ENCODE measurements around the gene SLC26A11. TPM values are rescaled to one million over a fixed set of nuclear protein-coding genes. Genes with fewer than 3 reads are reported as not detected.

The SLC26A11 gene
- total RNA-seq, 1 experiment from 2014 or later = 37.1 TPM

DNA sequence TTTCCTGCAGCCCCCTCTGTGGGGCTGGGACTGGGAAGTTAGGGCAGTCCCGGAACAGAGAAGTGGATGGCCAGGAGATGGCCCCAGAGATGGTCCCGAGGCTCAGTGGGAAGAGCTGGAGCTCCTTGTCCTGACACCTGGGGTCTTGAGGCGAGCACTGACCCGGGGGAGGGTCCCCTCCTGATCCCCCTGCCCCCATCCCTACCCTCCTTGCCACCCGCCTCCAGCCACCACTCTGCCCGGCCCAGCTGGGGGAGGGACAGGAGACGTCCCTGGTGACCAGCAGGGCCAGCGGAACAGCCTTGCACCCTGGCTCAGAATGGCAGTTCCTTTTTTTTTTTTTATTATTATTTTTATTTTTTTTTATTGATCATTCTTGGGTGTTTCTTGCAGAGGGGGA lies 26.5 kb downstream of the SLC26A11 start:
- H3K9me3 ChIP-seq = no peaks in the 10 kb centered on the region
- no peak for DNase-seq
- Mint-ChIP-seq H3K27ac (ENCODE audit: unreplicated experiment) (no peak overlapping the region), H3K27me3 (ENCODE audit: insufficient read depth, unreplicated experiment) (no peaks in the 10 kb centered on the region), H3K4me3 (ENCODE audit: unreplicated experiment) (no peak overlapping the region), H3K9me3 (ENCODE audit: unreplicated experiment) (no peaks in the 10 kb centered on the region), H3K4me1 (ENCODE audit: low read depth, unreplicated experiment) (no peaks in the 10 kb centered on the region), H3K36me3 (ENCODE audit: insufficient read depth, unreplicated experiment) (peaks cover 7% of the 10 kb centered on the region)
- CTCF ChIA-PET = no interaction called here
- TF ChIP-seq, protein P1, sequence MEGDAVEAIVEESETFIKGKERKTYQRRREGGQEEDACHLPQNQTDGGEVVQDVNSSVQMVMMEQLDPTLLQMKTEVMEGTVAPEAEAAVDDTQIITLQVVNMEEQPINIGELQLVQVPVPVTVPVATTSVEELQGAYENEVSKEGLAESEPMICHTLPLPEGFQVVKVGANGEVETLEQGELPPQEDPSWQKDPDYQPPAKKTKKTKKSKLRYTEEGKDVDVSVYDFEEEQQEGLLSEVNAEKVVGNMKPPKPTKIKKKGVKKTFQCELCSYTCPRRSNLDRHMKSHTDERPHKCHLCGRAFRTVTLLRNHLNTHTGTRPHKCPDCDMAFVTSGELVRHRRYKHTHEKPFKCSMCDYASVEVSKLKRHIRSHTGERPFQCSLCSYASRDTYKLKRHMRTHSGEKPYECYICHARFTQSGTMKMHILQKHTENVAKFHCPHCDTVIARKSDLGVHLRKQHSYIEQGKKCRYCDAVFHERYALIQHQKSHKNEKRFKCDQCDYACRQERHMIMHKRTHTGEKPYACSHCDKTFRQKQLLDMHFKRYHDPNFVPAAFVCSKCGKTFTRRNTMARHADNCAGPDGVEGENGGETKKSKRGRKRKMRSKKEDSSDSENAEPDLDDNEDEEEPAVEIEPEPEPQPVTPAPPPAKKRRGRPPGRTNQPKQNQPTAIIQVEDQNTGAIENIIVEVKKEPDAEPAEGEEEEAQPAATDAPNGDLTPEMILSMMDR (IDR thresholded peaks at IDR 0.05; ENCODE audit: insufficient read depth in 1 of 2, low read depth in 1 of 2, low read length in 1 of 2, severe bottlenecking in 1 of 2, unreplicated experiment in 1 of 2) = no peak
- no peaks in the 10 kb centered on the region for H3K27me3 ChIP-seq (replicated peaks; ENCODE audit: control insufficient read depth, insufficient read depth, low read length)
- no peak overlapping the region for H3K4me3 ChIP-seq (ENCODE audit: low read depth, low read length)
- intact Hi-C loops (cut with micrococcal nuclease; ENCODE audit: unreplicated experiment) = no loop called here
- H3K36me3 ChIP-seq (ENCODE audit: control insufficient read depth, insufficient read depth, low read length) = 0 out of 2 replicates have a peak, but pooled peaks cover 2% of the 10 kb centered on the region
- POLR2A ChIA-PET = no interaction called here
- H3K4me1 ChIP-seq = no peaks in the 10 kb centered on the region
- no TSS peak for BruUV-seq (replicated peaks)

DNA sequence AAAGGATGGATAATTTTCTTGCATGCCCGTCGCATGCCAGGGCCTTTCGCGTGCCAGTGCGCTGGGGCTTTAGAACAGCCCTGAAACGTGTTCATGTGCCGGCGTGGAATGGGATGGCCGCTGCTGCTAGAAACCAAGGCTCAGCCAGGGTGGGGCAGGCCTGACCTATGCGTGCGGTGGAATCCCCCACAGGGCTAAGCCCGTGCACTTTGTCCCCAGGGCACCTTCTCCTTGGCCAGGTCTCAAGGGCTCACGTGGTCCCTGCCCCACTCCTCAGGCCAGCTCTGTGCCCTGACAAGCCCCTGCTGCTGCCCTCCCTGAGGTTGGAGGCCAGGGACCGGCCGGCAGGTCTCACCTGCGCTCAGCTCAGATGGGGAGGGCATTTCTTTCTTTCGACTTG lies 27.3 kb downstream of the SLC26A11 start:
- Mint-ChIP-seq H3K27me3 (ENCODE audit: insufficient read depth, unreplicated experiment) (no peaks in the 10 kb centered on the region), H3K4me3 (ENCODE audit: unreplicated experiment) (no peak overlapping the region), H3K4me1 (ENCODE audit: low read depth, unreplicated experiment) (no peaks in the 10 kb centered on the region), H3K9me3 (ENCODE audit: unreplicated experiment) (no peaks in the 10 kb centered on the region), H3K27ac (ENCODE audit: unreplicated experiment) (no peak overlapping the region), H3K36me3 (ENCODE audit: insufficient read depth, unreplicated experiment) (peaks cover 7% of the 10 kb centered on the region)
- intact Hi-C loops (cut with micrococcal nuclease; ENCODE audit: unreplicated experiment) = no loop called here
- 0 out of 2 replicates have a peak, but pooled peaks cover 2% of the 10 kb centered on the region for H3K36me3 ChIP-seq (ENCODE audit: control insufficient read depth, insufficient read depth, low read length)
- no peak overlapping the region for H3K4me3 ChIP-seq (ENCODE audit: low read depth, low read length)
- BruUV-seq (replicated peaks) = no TSS peak
- no peak for DNase-seq
- ChIA-PET CTCF (interaction anchor here (0.6 kb wide), 1 partner anchor 16 kb away, joined by 6 read pairs; no protein-coding TSS in a partner anchor), POLR2A (no interaction called here)
- H3K9me3 ChIP-seq = no peaks in the 10 kb centered on the region
- no peaks in the 10 kb centered on the region for H3K4me1 ChIP-seq
- TF ChIP-seq, protein P1 (IDR thresholded peaks at IDR 0.05; ENCODE audit: insufficient read depth in 1 of 2, low read depth in 1 of 2, low read length in 1 of 2, severe bottlenecking in 1 of 2, unreplicated experiment in 1 of 2) = no peak
- no peaks in the 10 kb centered on the region for H3K27me3 ChIP-seq (replicated peaks; ENCODE audit: control insufficient read depth, insufficient read depth, low read length)

DNA sequence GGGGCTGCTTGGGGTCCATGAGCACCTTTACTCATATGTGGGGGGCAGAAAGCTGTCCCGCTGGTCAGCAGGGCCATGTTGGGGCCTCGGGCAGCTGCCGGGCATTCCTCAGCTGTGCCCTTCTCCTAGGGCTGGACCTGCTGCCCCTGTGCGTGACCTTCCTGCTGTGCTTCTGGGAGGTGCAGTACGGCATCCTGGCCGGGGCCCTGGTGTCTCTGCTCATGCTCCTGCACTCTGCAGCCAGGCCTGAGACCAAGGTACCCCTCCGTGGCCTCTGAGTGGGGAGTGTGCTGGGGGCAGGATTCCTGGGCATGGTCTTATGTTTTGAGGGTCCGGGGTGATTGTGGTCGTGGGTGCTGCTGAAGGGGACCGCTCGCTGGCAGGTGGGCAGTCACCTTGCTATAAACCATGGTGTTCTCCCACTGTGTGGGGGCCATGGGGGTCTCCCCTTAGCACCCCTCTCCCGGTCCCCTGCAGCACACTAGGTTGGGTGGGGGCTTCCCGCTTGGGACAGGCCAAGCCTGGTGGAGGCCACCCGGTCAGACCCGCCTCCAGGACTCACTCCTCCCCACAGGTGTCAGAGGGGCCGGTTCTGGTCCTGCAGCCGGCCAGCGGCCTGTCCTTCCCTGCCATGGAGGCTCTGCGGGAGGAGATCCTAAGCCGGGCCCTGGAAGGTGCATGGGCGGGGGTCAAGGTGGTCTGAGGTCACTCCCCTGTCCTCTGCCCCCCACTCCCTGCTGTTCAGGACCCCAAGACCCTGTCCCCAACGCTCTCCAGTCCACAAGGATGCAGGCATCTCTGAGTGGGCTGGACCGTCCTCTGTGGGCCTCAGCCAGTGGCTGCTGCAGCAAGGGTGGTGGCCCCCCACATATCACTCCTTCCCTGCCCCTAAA lies 28.0 kb downstream of the SLC26A11 start:
- intact Hi-C loops (cut with micrococcal nuclease; ENCODE audit: unreplicated experiment) = no loop called here
- TF ChIP-seq, protein P1 (IDR thresholded peaks at IDR 0.05; ENCODE audit: insufficient read depth in 1 of 2, low read depth in 1 of 2, low read length in 1 of 2, severe bottlenecking in 1 of 2, unreplicated experiment in 1 of 2) = no peak
- POLR2A ChIA-PET = no interaction called here
- Mint-ChIP-seq H3K27me3 (ENCODE audit: insufficient read depth, unreplicated experiment) (no peaks in the 10 kb centered on the region), H3K9me3 (ENCODE audit: unreplicated experiment) (no peaks in the 10 kb centered on the region), H3K4me1 (ENCODE audit: low read depth, unreplicated experiment) (no peaks in the 10 kb centered on the region), H3K27ac (ENCODE audit: unreplicated experiment) (no peak overlapping the region), H3K4me3 (ENCODE audit: unreplicated experiment) (no peak overlapping the region), H3K36me3 (ENCODE audit: insufficient read depth, unreplicated experiment) (peaks cover 14% of the 10 kb centered on the region)
- BruUV-seq (replicated peaks) = no TSS peak
- CTCF ChIA-PET = no interaction called here
- H3K4me3 ChIP-seq (ENCODE audit: low read depth, low read length) = no peak overlapping the region
- DNase-seq = no peak
- H3K36me3 ChIP-seq (ENCODE audit: control insufficient read depth, insufficient read depth, low read length) = 0 out of 2 replicates have a peak, but pooled peaks cover 2% of the 10 kb centered on the region
- no peaks in the 10 kb centered on the region for H3K27me3 ChIP-seq (replicated peaks; ENCODE audit: control insufficient read depth, insufficient read depth, low read length)
- no peaks in the 10 kb centered on the region for H3K9me3 ChIP-seq
- H3K4me1 ChIP-seq = no peaks in the 10 kb centered on the region

All from Caco-2 (cell line).